ENCODE measurements around the gene SIRPA.

DNA sequence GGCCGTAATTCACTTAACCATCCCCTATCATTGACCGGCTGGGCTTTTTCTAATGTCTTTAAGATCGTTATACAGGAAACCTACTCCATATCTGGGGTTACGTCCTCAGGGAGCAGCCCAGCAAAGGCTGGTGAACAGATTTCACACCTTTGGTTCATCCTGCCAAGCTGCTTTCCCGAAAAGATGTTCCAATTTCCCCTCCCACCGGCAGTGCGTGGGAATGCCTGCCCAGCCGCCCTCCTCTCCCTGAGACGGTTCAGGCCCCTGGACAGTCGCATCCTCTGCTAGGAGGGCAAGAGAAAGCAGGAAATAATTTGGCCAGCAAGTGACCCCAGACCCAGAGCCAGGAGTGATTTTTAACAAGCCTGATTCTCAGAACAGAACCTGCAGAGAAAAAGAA is 16.3 kb downstream of the SIRPA start:
- TF ChIP-seq CTCF (IDR thresholded peaks at IDR 0.05) (no peak), POLR2A (IDR thresholded peaks at IDR 0.05) (no peak)
